MM.1S (cell line): ENCODE data around the gene SDK1.

Experiments
- DNase-seq: peaks from one replicate; pipeline ENCODE4 v3.0.0-alpha.2; 2015
- H2AFZ ChIP-seq: fragments of 300-600 bp; sonication (generic); 2 replicates; pipeline ENCODE4 v1.6.0; 2016; ENCODE audit warnings: antibody characterized with exemption, low read length
- H3F3A ChIP-seq: fragments of 300-600 bp; sonication (generic); 2 replicates; pipeline ENCODE4 v1.6.1; 2016; ENCODE audit warnings: mild to moderate bottlenecking, antibody characterized with exemption, low read length, moderate library complexity, mixed read lengths; ENCODE audit not compliant: insufficient read depth
- H3K27ac ChIP-seq: fragments of 300-600 bp; sonication (generic); 2 replicates; pipeline ENCODE4 v1.5.1; 2016; ENCODE audit warnings: mild to moderate bottlenecking, low read length
- H3K27me3 ChIP-seq: fragments of 300-600 bp; sonication (generic); replicated peaks from 2 replicates; pipeline ENCODE4 v1.6.0; 2016; ENCODE audit warnings: low read length; ENCODE audit not compliant: insufficient read depth
- H3K36me3 ChIP-seq: fragments of 300-600 bp; sonication (generic); replicated peaks from 2 replicates; pipeline ENCODE4 v1.6.1; 2016; ENCODE audit warnings: mild to moderate bottlenecking, low read length, mixed read lengths; ENCODE audit not compliant: insufficient read depth
- H3K4me1 ChIP-seq: fragments of 300-600 bp; sonication (generic); 2 replicates; pipeline ENCODE4 v1.6.1; 2016; ENCODE audit warnings: low read length, mixed read lengths
- H3K4me2 ChIP-seq: fragments of 300-600 bp; sonication (generic); 2 replicates; pipeline ENCODE4 v1.6.0; 2016; ENCODE audit warnings: low read depth, low read length
- H3K4me3 ChIP-seq: fragments of 300-600 bp; sonication (generic); 2 replicates; pipeline ENCODE4 v1.5.1; 2016; ENCODE audit warnings: low read length, mixed read lengths
- H3K79me2 ChIP-seq: fragments of 300-600 bp; sonication (generic); 2 replicates; pipeline ENCODE4 v1.6.1; 2016; ENCODE audit warnings: mixed run types, low read length, mixed read lengths
- H3K9ac ChIP-seq: fragments of 300-600 bp; sonication (generic); 2 replicates; pipeline ENCODE4 v1.6.1; 2016; ENCODE audit warnings: low read length, mixed read lengths
- H3K9me2 ChIP-seq: fragments of 300-600 bp; sonication (generic); replicated peaks from 2 replicates; pipeline ENCODE4 v1.6.1; 2016; ENCODE audit warnings: mild to moderate bottlenecking, low read length, mixed read lengths; ENCODE audit not compliant: insufficient read depth
- H3K9me3 ChIP-seq: fragments of 300-600 bp; sonication (generic); replicated peaks from 2 replicates; pipeline ENCODE4 v1.6.1; 2016; ENCODE audit warnings: mild to moderate bottlenecking, low read length, mixed read lengths; ENCODE audit not compliant: insufficient read depth
- H4K20me1 ChIP-seq: fragments of 300-600 bp; sonication (generic); 2 replicates; pipeline ENCODE4 v1.6.1; 2016; ENCODE audit warnings: mild to moderate bottlenecking, low read length, moderate library complexity, mixed read lengths; ENCODE audit not compliant: insufficient read depth
- EZH2 ChIP-seq: fragments of 300-600 bp; sonication (generic); optimal IDR thresholded peaks from 2 replicates; pipeline ENCODE3; 2017; ENCODE audit warnings: low read depth, mild to moderate bottlenecking, antibody characterized with exemption, low read length, mixed read lengths
- EZH2phosphoT487 ChIP-seq: fragments of 300-600 bp; sonication (generic); IDR thresholded peaks from 2 replicates; pipeline ENCODE4 v1.6.1; 2018; ENCODE audit warnings: antibody characterized with exemption, low read length
- TF ChIP-seq, protein P1 (sequence below): fragments of 300-600 bp; sonication (generic); IDR thresholded peaks from 2 replicates; pipeline ENCODE4 v1.5.1; 2016; ENCODE audit warnings: antibody characterized with exemption, low read length, mixed read lengths

The SDK1 gene

DNA sequence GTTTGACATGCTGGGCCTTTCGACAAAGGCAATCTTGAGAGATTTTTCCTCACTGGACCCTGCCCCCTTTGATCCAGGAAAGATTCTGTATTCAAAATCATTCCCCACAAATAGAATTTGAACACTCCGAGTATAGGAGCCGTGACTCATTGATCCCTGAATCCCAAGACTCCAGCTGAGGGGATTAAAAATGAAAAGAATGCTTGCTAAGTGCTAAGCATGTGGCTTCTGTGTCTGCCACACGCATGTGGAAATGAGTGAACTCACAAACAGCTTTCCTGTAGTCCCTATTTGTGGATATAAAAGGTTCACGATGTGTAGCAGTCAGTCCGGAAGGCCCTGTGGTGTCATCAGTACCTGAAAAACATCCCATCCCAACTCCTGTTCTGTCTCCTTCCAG is 674.3 kb downstream of the SDK1 start:
- H3K9ac ChIP-seq, result no peak overlapping the region
- no peaks in the 10 kb centered on the region for H3F3A ChIP-seq
- H4K20me1 ChIP-seq, result no peaks in the 10 kb centered on the region
- no peaks in the 10 kb centered on the region for H3K4me1 ChIP-seq
- no peak for DNase-seq
- no peak overlapping the region for H3K27ac ChIP-seq
- no peak overlapping the region for H2AFZ ChIP-seq
- no peak overlapping the region for H3K4me2 ChIP-seq
- H3K9me2 ChIP-seq, result no peaks in the 10 kb centered on the region
- H3K79me2 ChIP-seq, result no peaks in the 10 kb centered on the region
- no peaks in the 10 kb centered on the region for H3K9me3 ChIP-seq
- no peaks in the 10 kb centered on the region for H3K36me3 ChIP-seq
- TF ChIP-seq EZH2 (no peak), EZH2phosphoT487 (no peak)
- TF ChIP-seq, protein P1, sequence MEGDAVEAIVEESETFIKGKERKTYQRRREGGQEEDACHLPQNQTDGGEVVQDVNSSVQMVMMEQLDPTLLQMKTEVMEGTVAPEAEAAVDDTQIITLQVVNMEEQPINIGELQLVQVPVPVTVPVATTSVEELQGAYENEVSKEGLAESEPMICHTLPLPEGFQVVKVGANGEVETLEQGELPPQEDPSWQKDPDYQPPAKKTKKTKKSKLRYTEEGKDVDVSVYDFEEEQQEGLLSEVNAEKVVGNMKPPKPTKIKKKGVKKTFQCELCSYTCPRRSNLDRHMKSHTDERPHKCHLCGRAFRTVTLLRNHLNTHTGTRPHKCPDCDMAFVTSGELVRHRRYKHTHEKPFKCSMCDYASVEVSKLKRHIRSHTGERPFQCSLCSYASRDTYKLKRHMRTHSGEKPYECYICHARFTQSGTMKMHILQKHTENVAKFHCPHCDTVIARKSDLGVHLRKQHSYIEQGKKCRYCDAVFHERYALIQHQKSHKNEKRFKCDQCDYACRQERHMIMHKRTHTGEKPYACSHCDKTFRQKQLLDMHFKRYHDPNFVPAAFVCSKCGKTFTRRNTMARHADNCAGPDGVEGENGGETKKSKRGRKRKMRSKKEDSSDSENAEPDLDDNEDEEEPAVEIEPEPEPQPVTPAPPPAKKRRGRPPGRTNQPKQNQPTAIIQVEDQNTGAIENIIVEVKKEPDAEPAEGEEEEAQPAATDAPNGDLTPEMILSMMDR, result no peak
- no peak overlapping the region for H3K4me3 ChIP-seq
- peaks cover 9% of the 10 kb centered on the region; the same call in 1 of the 2 replicates for H3K27me3 ChIP-seq

DNA sequence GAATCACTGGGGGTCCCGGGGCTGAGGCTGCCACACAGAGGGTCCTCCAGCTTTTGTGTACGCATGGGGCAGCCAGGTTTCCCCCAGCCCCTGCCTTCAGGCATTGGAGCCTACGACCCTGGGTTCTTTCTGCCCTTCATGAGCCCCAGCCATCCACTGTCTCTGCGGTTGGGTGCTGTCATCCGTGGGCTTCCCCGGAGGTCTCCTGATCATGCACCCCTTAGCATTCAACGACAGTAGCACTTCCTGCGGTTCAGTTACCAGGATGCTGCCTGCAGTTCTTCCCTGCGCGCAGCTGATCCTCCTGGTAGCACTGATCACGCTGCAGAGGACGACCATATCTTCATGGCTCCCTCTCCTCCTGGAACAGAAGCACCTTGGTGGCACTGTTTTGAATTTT is 676.3 kb downstream of the SDK1 start:
- Histone ChIP-seq H3K27me3 (no peaks in the 10 kb centered on the region), H3K4me1 (no peaks in the 10 kb centered on the region), H2AFZ (no peak overlapping the region), H3K9ac (no peak overlapping the region), H3K9me2 (no peaks in the 10 kb centered on the region), H3K4me3 (no peak overlapping the region), H3K79me2 (no peaks in the 10 kb centered on the region), H3K4me2 (no peak overlapping the region), H3K9me3 (no peaks in the 10 kb centered on the region), H3F3A (no peaks in the 10 kb centered on the region), H3K27ac (no peak overlapping the region), H4K20me1 (no peaks in the 10 kb centered on the region), H3K36me3 (no peaks in the 10 kb centered on the region)
- no peak for TF ChIP-seq EZH2phosphoT487
- TF ChIP-seq, protein P1, result no peak
- no peak for TF ChIP-seq EZH2
- no peak for DNase-seq

DNA sequence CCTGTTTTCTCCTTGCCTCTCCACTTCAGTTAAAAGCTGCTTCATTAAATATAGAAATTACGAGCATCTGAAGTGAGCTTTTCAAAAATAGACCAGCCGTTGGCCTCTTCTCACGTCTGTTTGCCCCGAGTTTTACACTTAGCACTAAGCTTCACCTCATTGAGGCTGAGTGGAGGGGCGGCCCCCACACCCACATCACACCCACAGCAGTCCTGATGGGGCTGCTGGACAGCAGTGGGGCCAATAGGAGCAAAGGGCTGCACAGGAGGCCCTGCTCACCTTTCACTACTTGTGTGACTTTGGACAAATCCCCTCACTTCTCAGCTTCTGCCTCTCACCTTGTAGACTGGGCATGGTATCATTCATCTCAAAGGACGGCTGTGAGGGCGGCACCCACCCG is 677.8 kb downstream of the SDK1 start:
- no peak overlapping the region for H3K9ac ChIP-seq
- TF ChIP-seq EZH2phosphoT487 (no peak), EZH2 (no peak)
- TF ChIP-seq, protein P1, result no peak
- no peak overlapping the region for H3K27ac ChIP-seq
- no peaks in the 10 kb centered on the region for H3K27me3 ChIP-seq
- no peaks in the 10 kb centered on the region for H3K9me2 ChIP-seq
- no peaks in the 10 kb centered on the region for H3F3A ChIP-seq
- H3K36me3 ChIP-seq, result no peaks in the 10 kb centered on the region
- no peak overlapping the region for H2AFZ ChIP-seq
- no peak for DNase-seq
- no peaks in the 10 kb centered on the region for H3K9me3 ChIP-seq
- no peak overlapping the region for H3K4me2 ChIP-seq
- no peaks in the 10 kb centered on the region for H4K20me1 ChIP-seq
- no peaks in the 10 kb centered on the region for H3K79me2 ChIP-seq
- H3K4me1 ChIP-seq, result no peaks in the 10 kb centered on the region
- no peak overlapping the region for H3K4me3 ChIP-seq
